IMR-90 (cell line): Measurements from ENCODE around the gene HCLS1. TPM values are rescaled to one million over a fixed set of nuclear protein-coding genes. Genes with fewer than 3 reads are reported as not detected.

Experiments
- ATAC-seq: fragments of 200-7000 bp; cut with Tn5 transposase; 2 replicates; pipeline ENCODE4 v1.9.1; 2020; ENCODE audit warnings: low read depth, mild to moderate bottlenecking, moderate library complexity
- BruUV-seq: library from RNA; stranded (reverse); fragments of 400-500 nt; replicated peaks from 2 replicates; lab custom pipeline; 2021; lab: Mats Ljungman, UMichigan
- CTCF ChIA-PET: fragments of 300-600 bp; formaldehyde crosslinking; extraction: SDS; loops from one replicate; lab custom pipeline; 2021; ENCODE audit warnings: antibody characterized with exemption; lab: Yijun Ruan, JAX
- POLR2A ChIA-PET: fragments of 300-600 bp; sonication (Branson Sonifier 250); formaldehyde crosslinking; loops from one replicate; lab custom pipeline; 2022; ENCODE audit warnings: antibody characterized with exemption; ENCODE audit not compliant: unreplicated experiment; lab: Charles Lee
- DNase-seq: peaks from one replicate; pipeline ENCODE4 v3.0.0; 2013
- H2AFZ ChIP-seq: replicated peaks from 2 replicates; pipeline ENCODE3; 2013; ENCODE audit warnings: low read length, mild to moderate bottlenecking; ENCODE audit not compliant: poor library complexity
- H2AK5ac ChIP-seq: 2 replicates; pipeline ENCODE4 v1.6.1; 2013; ENCODE audit warnings: low read depth, low read length, inconsistent platforms
- H2AK9ac ChIP-seq: replicated peaks from 2 replicates; pipeline ENCODE3; 2013; ENCODE audit warnings: mild to moderate bottlenecking, low read depth, low read length, moderate library complexity; ENCODE audit not compliant: poor library complexity
- H2BK120ac ChIP-seq: 2 replicates; pipeline ENCODE4 v1.6.1; 2013; ENCODE audit warnings: low read depth, low read length, inconsistent platforms
- H2BK15ac ChIP-seq: 3 replicates; pipeline ENCODE4 v1.6.1; 2013; ENCODE audit warnings: low read depth, low read length, inconsistent platforms
- H2BK20ac ChIP-seq: 2 replicates; pipeline ENCODE4 v1.6.1; 2013; ENCODE audit warnings: low read depth, mild to moderate bottlenecking, inconsistent platforms, low read length, moderate library complexity
- H2BK5ac ChIP-seq: 2 replicates; pipeline ENCODE4 v1.6.1; 2013; ENCODE audit warnings: mild to moderate bottlenecking, low read depth, low read length, inconsistent platforms; ENCODE audit not compliant: poor library complexity, severe bottlenecking
- H3K14ac ChIP-seq: replicated peaks from 2 replicates; pipeline ENCODE4 v1.6.1; 2013; ENCODE audit warnings: low read depth, low read length, inconsistent platforms
- H3K18ac ChIP-seq: 2 replicates; pipeline ENCODE4 v1.6.1; 2013; ENCODE audit warnings: low read depth, low read length, control low read depth
- H3K23ac ChIP-seq: 2 replicates; pipeline ENCODE4 v1.6.1; 2013; ENCODE audit warnings: low read depth, low read length, inconsistent platforms
- H3K27ac ChIP-seq: 2 replicates; pipeline ENCODE4 v1.5.1; 2013; ENCODE audit warnings: mild to moderate bottlenecking, control low read depth, low read length; ENCODE audit not compliant: insufficient read depth
- H3K27me3 ChIP-seq: 2 replicates; pipeline ENCODE4 v1.6.1; 2013; ENCODE audit warnings: low read length; ENCODE audit not compliant: control insufficient read depth, insufficient read depth
- H3K36me3 ChIP-seq: 2 replicates; pipeline ENCODE4 v1.6.1; 2013; ENCODE audit warnings: low read length, mixed read lengths; ENCODE audit not compliant: control insufficient read depth, insufficient read depth
- H3K4ac ChIP-seq: 2 replicates; pipeline ENCODE4 v1.6.1; 2013; ENCODE audit warnings: low read depth, low read length, inconsistent platforms
- H3K4me1 ChIP-seq: 2 replicates; pipeline ENCODE4 v1.6.1; 2013; ENCODE audit warnings: low read length, mixed read lengths; ENCODE audit not compliant: control insufficient read depth, insufficient read depth
- H3K4me2 ChIP-seq: 2 replicates; pipeline ENCODE4 v1.6.1; 2013; ENCODE audit warnings: low read depth, mild to moderate bottlenecking, control low read depth, low read length, moderate library complexity
- H3K4me3 ChIP-seq: 2 replicates; pipeline ENCODE4 v1.5.1; 2013; ENCODE audit warnings: low read depth, mild to moderate bottlenecking, control low read depth, low read length, moderate library complexity; ENCODE audit not compliant: insufficient read depth
- H3K56ac ChIP-seq: 2 replicates; pipeline ENCODE4 v1.6.1; 2013; ENCODE audit warnings: low read length, inconsistent platforms; ENCODE audit not compliant: insufficient read depth; ENCODE audit errors: extremely low read depth
- H3K79me1 ChIP-seq, 2 experiments: 2 replicates each; pipeline ENCODE4 v1.6.1; 2013; ENCODE audit warnings: low read length in 2 of 2, inconsistent platforms in 1 of 2, low read depth in 1 of 2
- H3K9ac ChIP-seq: 2 replicates; pipeline ENCODE4 v1.6.1; 2013; ENCODE audit warnings: low read depth, low read length, control low read depth
- H3K9me1 ChIP-seq: 2 replicates; pipeline ENCODE4 v1.6.1; 2013; ENCODE audit warnings: low read length, inconsistent platforms; ENCODE audit not compliant: insufficient read depth
- H3K9me3 ChIP-seq: 2 replicates; pipeline ENCODE4 v1.6.1; 2013; ENCODE audit warnings: low read length; ENCODE audit not compliant: control insufficient read depth, insufficient read depth
- H4K20me1 ChIP-seq: 2 replicates; pipeline ENCODE4 v1.6.1; 2013; ENCODE audit warnings: low read length, inconsistent platforms; ENCODE audit not compliant: insufficient read depth
- H4K5ac ChIP-seq: 2 replicates; pipeline ENCODE4 v1.6.1; 2013; ENCODE audit warnings: mild to moderate bottlenecking, low read depth, low read length, control low read depth
- H4K8ac ChIP-seq, 2 experiments: 2 replicates each; pipeline ENCODE4 v1.6.1; 2013; ENCODE audit warnings: low read depth in 2 of 2, low read length in 2 of 2, control low read depth in 1 of 2, inconsistent platforms in 1 of 2
- H4K91ac ChIP-seq: 2 replicates; pipeline ENCODE4 v1.6.1; 2013; ENCODE audit warnings: low read depth, low read length, inconsistent platforms; ENCODE audit not compliant: insufficient read depth
- CTCF ChIP-seq: conservative IDR thresholded peaks from 2 replicates; pipeline ENCODE4 v1.5.1; 2012; ENCODE audit warnings: mild to moderate bottlenecking, low read depth, low read length, improper control_type of control experiment
- ELK1 ChIP-seq: fragments of 150-350 bp; IDR thresholded peaks from 2 replicates; pipeline ENCODE4 v1.6.1; 2016; ENCODE audit warnings: low read depth, mild to moderate bottlenecking, low read length, moderate library complexity, borderline replicate concordance
- MAFK ChIP-seq: IDR thresholded peaks from 2 replicates; pipeline ENCODE4 v1.6.1; 2012; ENCODE audit warnings: low read depth, low read length, improper control_type of control experiment
- MXI1 ChIP-seq: IDR thresholded peaks from 2 replicates; pipeline ENCODE4 v1.6.1; 2012; ENCODE audit warnings: low read depth, mild to moderate bottlenecking, low read length, moderate library complexity, borderline replicate concordance
- POLR2A ChIP-seq: IDR thresholded peaks from 2 replicates; pipeline ENCODE4 v1.6.1; 2012; ENCODE audit warnings: mild to moderate bottlenecking, low read depth, low read length
- SMC3 ChIP-seq: fragments of 150-350 bp; IDR thresholded peaks from 2 replicates; pipeline ENCODE4 v1.6.1; 2016; ENCODE audit warnings: low read depth, mild to moderate bottlenecking, antibody characterized with exemption, low read length, moderate library complexity
- USF2 ChIP-seq: fragments of 150-350 bp; IDR thresholded peaks from 2 replicates; pipeline ENCODE4 v1.6.1; 2017; ENCODE audit warnings: mild to moderate bottlenecking, antibody characterized with exemption, low read length, low read depth
- WGBS, 2 experiments: methylation state at CpG; one replicate each; pipeline versions ENCODE4 v1.1.5 to v1.1.7; 2013; ENCODE audit warnings: missing lambda C conversion rate in 2 of 2; ENCODE audit not compliant: insufficient read length in 1 of 2; ENCODE audit errors: extremely low coverage in 2 of 2; 5-methylcytosine and 5-hydroxymethylcytosine counted together
- dilution Hi-C: fragments of 300-500 bp; cut with HindIII; formaldehyde crosslinking; loops from one replicate; pipeline ENCODE4 v1.14.3; 2018; ENCODE audit warnings: low sequenced_read_pairs; ENCODE audit not compliant: unreplicated experiment
- in situ Hi-C: fragments of 300-500 bp; cut with MboI; formaldehyde crosslinking; loops from 3 replicates; pipeline ENCODE4 v1.14.3; 2019; ENCODE audit warnings: low sequenced_read_pairs, inconsistent platforms, mixed read lengths
- intact Hi-C: fragments of 100-400 bp; cut with micrococcal nuclease; formaldehyde crosslinking; loops from 2 replicates; pipeline ENCODE4 v1.10.0; 2022
- polyA plus RNA-seq, 3 experiments: library from polyadenylated mRNA; depleted of rRNA; stranded (reverse); fragments of >200 nt; gene quantifications; 2 replicates each; pipeline ENCODE4 v1.2.3, GENCODE V29; 2012; ENCODE audit warnings: low replicate concordance in 1 of 3
- total RNA-seq: library from RNA; depleted of rRNA; stranded (reverse); fragments of >200 nt; gene quantifications from 2 replicates; pipeline ENCODE4 v1.2.3, GENCODE V29; 2012

Gene HCLS1
- total and polyA plus RNA-seq, 2 of the 4 experiments (the other 2 are of a cell fraction), result 0.54 to 0.67 TPM

GRCh38 chr3:121630355-121630754, 30.3 kb downstream of the HCLS1 start:
- no peak overlapping the region for H3K9ac ChIP-seq
- ChIA-PET CTCF (no interaction called here), POLR2A (no interaction called here)
- no peak overlapping the region for H2BK15ac ChIP-seq
- H3K9me1 ChIP-seq, result no peaks in the 10 kb centered on the region
- TF ChIP-seq CTCF, result no peak
- TF ChIP-seq SMC3, result no peak
- no peak for TF ChIP-seq ELK1
- TF ChIP-seq POLR2A, result no peak
- no peak for TF ChIP-seq MAFK
- TF ChIP-seq MXI1, result no peak
- TF ChIP-seq USF2, result no peak
- in situ Hi-C loops, result no loop called here
- no peak overlapping the region for H3K27ac ChIP-seq
- H4K5ac ChIP-seq, result no peak overlapping the region
- no peak overlapping the region for H2AK5ac ChIP-seq
- WGBS, 2 experiments, result no CpG with 5 or more reads among the region's 1 CpG
- no peak overlapping the region for H2BK120ac ChIP-seq
- H3K14ac ChIP-seq, result no peak overlapping the region
- H3K36me3 ChIP-seq, result no peaks in the 10 kb centered on the region
- ATAC-seq, result no peak
- no peak overlapping the region for H4K8ac ChIP-seq
- no peak overlapping the region for H3K56ac ChIP-seq
- no peak overlapping the region for H3K4ac ChIP-seq
- H3K18ac ChIP-seq, result no peak overlapping the region
- no peak overlapping the region for H3K4me2 ChIP-seq
- no peak overlapping the region for H3K23ac ChIP-seq
- H4K20me1 ChIP-seq, result no peaks in the 10 kb centered on the region
- no peak overlapping the region for H3K4me3 ChIP-seq
- peaks cover 6% of the 10 kb centered on the region for H3K27me3 ChIP-seq
- H3K79me1 ChIP-seq, result no peaks in the 10 kb centered on the region
- no peak overlapping the region for H2AK9ac ChIP-seq
- H2BK5ac ChIP-seq, result no peak overlapping the region
- intact Hi-C loops, result no loop called here
- no peak overlapping the region for H2AFZ ChIP-seq
- dilution Hi-C loops, result no loop called here
- no TSS peak for BruUV-seq
- H3K9me3 ChIP-seq, result no peaks in the 10 kb centered on the region
- no peaks in the 10 kb centered on the region for H3K4me1 ChIP-seq
- H4K91ac ChIP-seq, result no peak overlapping the region
- no peak overlapping the region for H2BK20ac ChIP-seq
- DNase-seq, result no peak
